ENCODE data around the gene GOLGA5. TPM values are rescaled to one million over a fixed set of nuclear protein-coding genes. Genes with fewer than 3 reads are reported as not detected.

The GOLGA5 gene
- total and polyA plus RNA-seq, 2 experiments from 2014 or later, result 26.2 to 30.2 TPM

GRCh38 chr14:92863286-92864080 lies 69.4 kb downstream of the GOLGA5 start:
- Histone ChIP-seq H3K4me1 (ENCODE audit: insufficient read depth) (no peaks in the 10 kb centered on the region), H3K4me3 (no peak overlapping the region), H4K20me1 (replicated peaks; ENCODE audit: insufficient read depth) (no peaks in the 10 kb centered on the region), H3K36me3 (ENCODE audit: insufficient read depth) (no peaks in the 10 kb centered on the region), H3K4me2 (no peak overlapping the region), H3K27me3 (ENCODE audit: insufficient read depth) (no peaks in the 10 kb centered on the region), H3K9me2 (ENCODE audit: insufficient read depth) (0 out of 2 replicates have a peak, but pooled peaks cover 6% of the 10 kb centered on the region), H3F3A (replicated peaks; ENCODE audit: low read depth) (no peaks in the 10 kb centered on the region), H3K27ac (ENCODE audit: low read depth) (no peak overlapping the region), H3K79me2 (replicated peaks; ENCODE audit: insufficient read depth) (no peaks in the 10 kb centered on the region), H2AFZ (no peak overlapping the region)
- no peak for ATAC-seq
- no peak overlapping the region for H3K27ac Mint-ChIP-seq
- no peaks in the 10 kb centered on the region; the same call in 2 of the 3 replicates for H3K9me3 Mint-ChIP-seq
- H3K36me3 Mint-ChIP-seq (ENCODE audit: low read depth), result no peaks in the 10 kb centered on the region
- TF ChIP-seq EZH2phosphoT487 (IDR thresholded peaks at IDR 0.05; ENCODE audit: unreplicated experiment) (no peak), ZNF462 (CRISPR knock-in tag; IDR thresholded peaks at IDR 0.05) (no peak), EZH2 (IDR thresholded peaks at IDR 0.05; ENCODE audit: low read depth, unreplicated experiment) (no peak), POLR2AphosphoS5 (IDR thresholded peaks at IDR 0.05; ENCODE audit: low read depth) (no peak), NANOG (IDR thresholded peaks at IDR 0.05; ENCODE audit: borderline replicate concordance) (no peak), CREB1 (CRISPR knock-in tag; IDR thresholded peaks at IDR 0.05; ENCODE audit: low read depth) (no peak), ZNF331 (CRISPR knock-in tag; IDR thresholded peaks at IDR 0.05; ENCODE audit: low read depth) (no peak), JUNB (IDR thresholded peaks at IDR 0.05; ENCODE audit: unreplicated experiment) (no peak), ZNF114 (CRISPR knock-in tag; IDR thresholded peaks at IDR 0.05) (no peak), ETS1 (IDR thresholded peaks at IDR 0.05) (no peak), STAT1 (IDR thresholded peaks at IDR 0.05; ENCODE audit: unreplicated experiment) (no peak)
- TF ChIP-seq, protein P1, sequence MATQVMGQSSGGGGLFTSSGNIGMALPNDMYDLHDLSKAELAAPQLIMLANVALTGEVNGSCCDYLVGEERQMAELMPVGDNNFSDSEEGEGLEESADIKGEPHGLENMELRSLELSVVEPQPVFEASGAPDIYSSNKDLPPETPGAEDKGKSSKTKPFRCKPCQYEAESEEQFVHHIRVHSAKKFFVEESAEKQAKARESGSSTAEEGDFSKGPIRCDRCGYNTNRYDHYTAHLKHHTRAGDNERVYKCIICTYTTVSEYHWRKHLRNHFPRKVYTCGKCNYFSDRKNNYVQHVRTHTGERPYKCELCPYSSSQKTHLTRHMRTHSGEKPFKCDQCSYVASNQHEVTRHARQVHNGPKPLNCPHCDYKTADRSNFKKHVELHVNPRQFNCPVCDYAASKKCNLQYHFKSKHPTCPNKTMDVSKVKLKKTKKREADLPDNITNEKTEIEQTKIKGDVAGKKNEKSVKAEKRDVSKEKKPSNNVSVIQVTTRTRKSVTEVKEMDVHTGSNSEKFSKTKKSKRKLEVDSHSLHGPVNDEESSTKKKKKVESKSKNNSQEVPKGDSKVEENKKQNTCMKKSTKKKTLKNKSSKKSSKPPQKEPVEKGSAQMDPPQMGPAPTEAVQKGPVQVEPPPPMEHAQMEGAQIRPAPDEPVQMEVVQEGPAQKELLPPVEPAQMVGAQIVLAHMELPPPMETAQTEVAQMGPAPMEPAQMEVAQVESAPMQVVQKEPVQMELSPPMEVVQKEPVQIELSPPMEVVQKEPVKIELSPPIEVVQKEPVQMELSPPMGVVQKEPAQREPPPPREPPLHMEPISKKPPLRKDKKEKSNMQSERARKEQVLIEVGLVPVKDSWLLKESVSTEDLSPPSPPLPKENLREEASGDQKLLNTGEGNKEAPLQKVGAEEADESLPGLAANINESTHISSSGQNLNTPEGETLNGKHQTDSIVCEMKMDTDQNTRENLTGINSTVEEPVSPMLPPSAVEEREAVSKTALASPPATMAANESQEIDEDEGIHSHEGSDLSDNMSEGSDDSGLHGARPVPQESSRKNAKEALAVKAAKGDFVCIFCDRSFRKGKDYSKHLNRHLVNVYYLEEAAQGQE (IDR thresholded peaks at IDR 0.05; ENCODE audit: unreplicated experiment), result no peak
- TF ChIP-seq, protein P2, sequence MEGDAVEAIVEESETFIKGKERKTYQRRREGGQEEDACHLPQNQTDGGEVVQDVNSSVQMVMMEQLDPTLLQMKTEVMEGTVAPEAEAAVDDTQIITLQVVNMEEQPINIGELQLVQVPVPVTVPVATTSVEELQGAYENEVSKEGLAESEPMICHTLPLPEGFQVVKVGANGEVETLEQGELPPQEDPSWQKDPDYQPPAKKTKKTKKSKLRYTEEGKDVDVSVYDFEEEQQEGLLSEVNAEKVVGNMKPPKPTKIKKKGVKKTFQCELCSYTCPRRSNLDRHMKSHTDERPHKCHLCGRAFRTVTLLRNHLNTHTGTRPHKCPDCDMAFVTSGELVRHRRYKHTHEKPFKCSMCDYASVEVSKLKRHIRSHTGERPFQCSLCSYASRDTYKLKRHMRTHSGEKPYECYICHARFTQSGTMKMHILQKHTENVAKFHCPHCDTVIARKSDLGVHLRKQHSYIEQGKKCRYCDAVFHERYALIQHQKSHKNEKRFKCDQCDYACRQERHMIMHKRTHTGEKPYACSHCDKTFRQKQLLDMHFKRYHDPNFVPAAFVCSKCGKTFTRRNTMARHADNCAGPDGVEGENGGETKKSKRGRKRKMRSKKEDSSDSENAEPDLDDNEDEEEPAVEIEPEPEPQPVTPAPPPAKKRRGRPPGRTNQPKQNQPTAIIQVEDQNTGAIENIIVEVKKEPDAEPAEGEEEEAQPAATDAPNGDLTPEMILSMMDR (conservative IDR thresholded peaks at IDR 0.05; ENCODE audit: low read depth in 2 of 2), result no peak
- H3K4me3 Mint-ChIP-seq, result no peak overlapping the region
- H3K4me1 Mint-ChIP-seq, result peaks cover 10% of the 10 kb centered on the region; the same call in 2 of the 3 replicates
- no peak for DNase-seq (ENCODE audit: low spot score)
- peaks cover 2% of the 10 kb centered on the region for H3K27me3 Mint-ChIP-seq (ENCODE audit: insufficient read depth, low read depth, poor library complexity)
